ENCODE results near the gene PLXNC1.

PLXNC1 gene

GRCh38 chr12:94289461-94290312 is 141.3 kb downstream of the PLXNC1 start:
- no peaks in the 10 kb centered on the region for H3K9me3 ChIP-seq
- H3K27me3 ChIP-seq, result no peaks in the 10 kb centered on the region
- peaks cover 99% of the 10 kb centered on the region for H3K36me3 ChIP-seq
- H3K27ac ChIP-seq, result no peak overlapping the region
- no peaks in the 10 kb centered on the region for H3K4me1 ChIP-seq (ENCODE audit: control insufficient read depth in 1 of 2, insufficient read depth in 1 of 2, low read depth in 1 of 2, low read length in 1 of 2)
- no peak overlapping the region for H3K4me3 ChIP-seq (ENCODE audit: low read depth in 1 of 2, low read length in 1 of 2)
- no peak for TF ChIP-seq CTCF (IDR thresholded peaks at IDR 0.05)

- H3K4me1 ChIP-seq (ENCODE audit: control insufficient read depth in 1 of 2, insufficient read depth in 1 of 2, low read depth in 1 of 2, low read length in 1 of 2), result no peaks in the 10 kb centered on the region
- no peak overlapping the region for H3K4me3 ChIP-seq (ENCODE audit: low read depth in 1 of 2, low read length in 1 of 2)
- H3K27ac ChIP-seq, result peak overlapping the region; percentile 9
- peaks cover 99% of the 10 kb centered on the region for H3K36me3 ChIP-seq
- no peaks in the 10 kb centered on the region for H3K9me3 ChIP-seq
- no peak for TF ChIP-seq CTCF (IDR thresholded peaks at IDR 0.05)
- no peaks in the 10 kb centered on the region for H3K27me3 ChIP-seq
Measured at GRCh38 chr12:94290353-94290752, 142.0 kb downstream of the PLXNC1 start.

GRCh38 chr12:94297096-94297699 is 148.8 kb downstream of the PLXNC1 start:
- Histone ChIP-seq H3K4me1 (ENCODE audit: control insufficient read depth in 1 of 2, insufficient read depth in 1 of 2, low read depth in 1 of 2, low read length in 1 of 2) (no peaks in the 10 kb centered on the region), H3K9me3 (no peaks in the 10 kb centered on the region), H3K27me3 (no peaks in the 10 kb centered on the region), H3K27ac (peak overlapping the region; percentile 9), H3K36me3 (peaks cover 99% of the 10 kb centered on the region), H3K4me3 (ENCODE audit: low read depth in 1 of 2, low read length in 1 of 2) (no peak overlapping the region)
- no peak for TF ChIP-seq CTCF (IDR thresholded peaks at IDR 0.05)

- Histone ChIP-seq H3K4me3 (ENCODE audit: low read depth in 1 of 2, low read length in 1 of 2) (no peak overlapping the region), H3K9me3 (no peaks in the 10 kb centered on the region), H3K27ac (peak overlapping the region; percentile 21), H3K27me3 (no peaks in the 10 kb centered on the region), H3K36me3 (peaks cover 100% of the 10 kb centered on the region), H3K4me1 (ENCODE audit: control insufficient read depth in 1 of 2, insufficient read depth in 1 of 2, low read depth in 1 of 2, low read length in 1 of 2) (no peaks in the 10 kb centered on the region)
- TF ChIP-seq CTCF (IDR thresholded peaks at IDR 0.05), result no peak
Measured at GRCh38 chr12:94297876-94298505, 149.6 kb downstream of the PLXNC1 start.

GRCh38 chr12:94299846-94300245 is 151.5 kb downstream of the PLXNC1 start:
- no peaks in the 10 kb centered on the region for H3K9me3 ChIP-seq
- no peak for TF ChIP-seq CTCF (IDR thresholded peaks at IDR 0.05)
- no peak overlapping the region for H3K4me3 ChIP-seq (ENCODE audit: low read depth in 1 of 2, low read length in 1 of 2)
- H3K27ac ChIP-seq, result no peak overlapping the region
- H3K36me3 ChIP-seq, result peaks cover 100% of the 10 kb centered on the region
- no peaks in the 10 kb centered on the region for H3K27me3 ChIP-seq
- H3K4me1 ChIP-seq (ENCODE audit: control insufficient read depth in 1 of 2, insufficient read depth in 1 of 2, low read depth in 1 of 2, low read length in 1 of 2), result no peaks in the 10 kb centered on the region

Data from neutrophil (primary cell).